Smooth muscle cell of the brain vasculature (primary cell): Measurements from ENCODE around the gene ZNF197.
"Not testable (repeated sequence)": the region's sequence is repeated elsewhere in the genome, so short reads cannot be mapped to it uniquely, and the experiment has no call there.

ENCODE experiments used
- DNase-seq: peaks from one replicate; pipeline ENCODE4 v3.0.0-alpha.2; 2012; ENCODE audit warnings: low read depth, low spot score

Gene ZNF197

DNA sequence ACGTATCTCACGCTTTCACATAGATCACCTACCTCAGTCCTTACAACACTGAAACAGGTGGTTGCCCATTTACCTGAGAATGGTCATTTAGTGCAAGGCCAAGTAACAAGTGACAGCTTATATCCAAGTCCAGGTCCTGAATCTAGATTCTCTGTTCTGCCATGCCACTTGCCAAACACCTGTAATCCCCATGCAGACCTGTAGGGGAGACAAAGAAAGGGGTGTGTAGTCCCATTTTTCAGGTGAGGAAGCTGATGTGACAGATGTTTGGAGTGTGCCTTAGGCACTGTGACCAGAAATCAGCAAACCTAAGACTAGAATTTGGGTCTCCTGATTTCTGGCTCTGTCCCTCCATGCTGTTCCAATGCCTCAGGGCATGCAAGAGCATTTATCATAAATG is 36.4 kb downstream of the ZNF197 start:
- no peak for DNase-seq

DNA sequence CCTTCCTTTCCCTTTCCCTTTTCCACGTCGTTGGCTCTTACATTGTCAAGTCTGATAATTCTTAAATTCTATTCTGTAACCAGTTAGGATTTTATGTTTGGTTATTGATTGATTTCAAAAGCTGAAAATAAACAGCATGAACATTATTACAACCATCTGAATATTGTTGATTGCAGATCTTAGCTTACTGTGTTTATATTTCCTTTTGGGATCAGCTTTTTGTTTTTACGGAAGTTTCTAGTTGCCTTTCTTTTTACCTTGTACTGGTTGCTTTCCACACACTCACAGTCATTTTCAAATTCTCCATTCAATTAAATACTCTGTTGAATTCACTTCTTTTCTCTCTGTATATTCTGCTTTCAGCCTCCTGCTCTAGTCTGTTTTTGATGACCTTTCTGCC is 40.3 kb downstream of the ZNF197 start:
- DNase-seq: no peak

DNA sequence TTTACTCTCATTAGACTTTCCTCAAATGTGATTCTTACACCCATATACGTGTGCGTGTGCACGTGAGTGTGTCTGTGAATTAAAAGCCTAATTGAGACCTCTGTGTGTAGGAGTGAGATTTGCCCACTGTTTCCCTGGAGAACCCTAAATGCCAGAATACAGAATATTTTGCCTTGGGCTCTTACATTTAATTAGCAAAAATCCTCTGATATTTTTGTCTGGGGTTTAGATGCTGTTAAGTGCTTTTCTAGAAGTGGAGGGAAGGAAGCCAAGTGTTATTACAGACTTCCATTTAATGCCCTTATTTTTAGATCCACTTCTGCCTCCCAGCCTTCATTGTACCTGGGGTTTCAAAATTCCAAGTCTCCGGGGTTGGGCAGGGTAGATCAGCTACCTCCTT is 41.5 kb downstream of the ZNF197 start:
- DNase-seq: no peak

DNA sequence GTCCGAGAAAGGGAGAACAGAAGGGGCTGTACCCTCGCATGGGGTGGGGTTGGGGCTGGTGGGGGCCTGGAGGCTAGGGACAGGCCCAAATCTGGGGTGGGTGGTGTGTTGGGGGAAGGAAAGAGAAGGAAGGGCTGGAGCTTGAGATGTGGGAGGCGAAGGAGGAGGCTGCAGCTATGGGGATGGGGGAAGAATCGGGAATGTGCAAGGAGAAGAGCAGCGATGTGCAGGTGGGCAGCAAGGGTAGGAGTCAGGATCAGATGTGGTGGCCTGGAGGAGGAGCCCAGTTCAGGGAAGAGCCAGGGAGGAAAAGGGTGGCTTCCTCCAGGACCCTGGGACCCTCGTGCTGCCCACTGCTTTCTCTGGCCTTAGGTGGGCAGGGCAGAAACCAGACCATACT is 44.9 kb downstream of the ZNF197 start:
- DNase-seq: no peak

DNA sequence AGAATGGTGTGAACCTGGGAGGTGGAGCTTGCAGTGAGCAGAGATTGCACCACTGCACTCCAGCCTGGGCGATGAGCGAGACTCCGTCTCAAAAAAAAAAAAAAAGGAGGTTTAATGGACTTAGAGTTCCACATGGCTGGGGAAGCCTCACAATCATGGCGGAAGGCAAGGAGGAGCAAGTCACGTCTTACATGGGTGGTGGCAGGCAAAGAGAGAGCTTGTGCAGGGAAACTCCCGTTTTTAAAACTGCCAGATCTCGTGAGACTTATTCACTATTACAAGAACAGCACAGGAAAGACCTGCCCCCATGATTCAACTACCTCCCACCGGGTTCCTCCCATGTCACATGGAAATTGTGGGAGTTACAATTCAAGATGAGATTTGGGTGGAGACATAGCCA is 48.6 kb downstream of the ZNF197 start:
- not testable (repeated sequence) for DNase-seq

DNA sequence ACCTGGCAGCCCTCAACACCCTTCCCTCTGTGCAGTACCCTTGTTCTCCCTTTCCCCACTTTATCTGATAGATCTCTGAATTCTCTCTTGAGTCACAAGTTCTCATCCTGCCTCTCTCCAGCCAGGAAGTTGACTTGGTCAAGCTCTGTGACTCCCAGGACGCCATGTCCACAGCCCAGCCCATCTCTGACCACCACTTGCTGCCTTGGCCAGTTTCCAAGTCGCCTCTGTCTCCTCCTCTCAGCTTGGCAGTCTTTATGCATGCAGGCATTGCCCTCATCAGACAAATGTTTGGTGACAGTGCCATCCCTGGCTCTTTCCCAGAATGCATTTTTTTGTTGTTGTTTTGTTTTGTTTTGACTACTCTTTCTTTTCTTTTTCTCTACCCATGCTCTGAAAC is 49.4 kb downstream of the ZNF197 start:
- DNase-seq: no peak

DNA sequence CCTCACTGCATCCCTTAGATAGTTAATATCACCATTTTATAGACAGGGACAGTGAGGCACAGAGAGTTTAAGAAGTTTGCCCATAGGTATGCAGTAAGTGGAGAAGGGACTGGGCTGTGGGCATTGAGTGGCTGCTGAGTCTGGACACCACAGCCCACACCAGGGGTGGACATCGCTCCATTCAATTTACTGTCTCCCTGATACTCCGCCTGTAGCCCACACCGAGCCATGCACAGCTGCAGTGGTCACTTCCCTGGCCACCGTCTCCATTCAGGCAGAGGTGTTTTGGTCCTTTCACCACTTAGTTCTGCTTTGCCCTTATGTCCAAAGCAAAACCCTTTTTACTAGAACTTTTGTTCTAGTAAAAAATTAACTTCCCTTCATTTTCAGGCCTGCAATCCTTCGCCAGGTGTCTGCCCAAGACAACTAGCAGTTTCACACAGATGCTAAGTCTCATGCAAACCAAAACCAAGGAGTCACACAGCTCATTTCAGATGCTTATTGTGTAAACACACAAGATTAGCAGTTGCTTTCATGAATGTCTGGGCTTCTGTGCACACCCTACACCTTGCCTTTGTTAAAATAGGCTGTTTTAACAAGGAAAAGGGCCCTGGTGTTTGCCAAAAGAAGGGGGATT is 53.8 kb downstream of the ZNF197 start:
- no peak for DNase-seq

DNA sequence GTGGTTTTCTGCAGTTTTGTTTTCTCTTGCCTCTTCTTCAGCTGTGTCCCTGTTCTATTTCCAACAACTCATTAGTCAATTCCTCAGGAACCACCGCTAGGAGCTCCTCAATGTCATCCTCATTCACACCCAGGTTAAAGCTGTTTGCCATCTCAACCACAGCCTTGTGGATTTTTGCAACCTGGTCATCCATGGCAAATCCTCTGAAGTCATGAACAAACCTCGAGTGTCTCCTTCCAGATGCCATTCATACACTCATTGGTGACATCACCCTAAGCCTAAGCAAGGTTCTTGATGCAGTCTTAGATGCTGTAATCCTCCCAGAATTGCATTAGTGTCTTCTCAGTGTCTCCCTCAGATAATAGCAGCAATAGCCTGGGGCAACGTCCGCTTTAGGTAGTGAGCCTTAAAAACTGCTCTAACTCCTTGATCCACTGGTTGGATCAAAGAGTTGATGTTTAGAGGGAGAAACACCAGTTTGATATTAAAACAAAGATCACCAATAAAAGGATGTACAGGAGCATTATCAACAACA is 56.2 kb downstream of the ZNF197 start:
- DNase-seq: no peak

DNA sequence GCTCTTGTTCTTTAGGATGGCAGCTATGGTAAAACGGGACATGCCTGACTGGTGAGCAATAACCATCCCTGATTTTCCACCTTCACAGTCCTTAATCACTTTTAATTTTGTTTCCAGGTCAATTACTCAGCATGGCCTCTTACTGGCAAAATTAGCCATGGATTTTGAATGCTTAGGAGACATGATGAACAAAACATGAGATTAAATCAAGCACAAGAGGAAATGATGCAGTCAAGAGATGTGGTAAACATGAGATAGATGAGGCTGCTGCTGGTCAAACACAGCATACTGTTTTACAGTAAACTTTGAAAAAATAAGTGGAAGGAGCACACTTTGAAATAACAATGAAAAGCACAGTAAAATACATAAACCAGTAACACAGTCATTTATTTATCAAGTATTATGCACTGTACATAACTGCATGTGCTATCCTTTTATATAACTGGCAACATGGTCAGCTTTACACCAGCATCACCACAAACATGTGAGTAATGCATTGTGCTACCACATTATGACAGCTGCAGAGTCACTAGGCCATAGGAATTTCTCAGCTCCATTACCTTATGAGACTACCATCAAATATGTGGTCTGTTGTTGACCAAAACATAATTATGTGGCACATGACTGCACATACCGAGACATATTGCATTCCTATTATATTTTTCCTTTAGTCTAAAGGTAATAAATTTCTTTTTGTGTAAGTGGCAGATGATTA is 57.5 kb downstream of the ZNF197 start:
- no peak for DNase-seq

DNA sequence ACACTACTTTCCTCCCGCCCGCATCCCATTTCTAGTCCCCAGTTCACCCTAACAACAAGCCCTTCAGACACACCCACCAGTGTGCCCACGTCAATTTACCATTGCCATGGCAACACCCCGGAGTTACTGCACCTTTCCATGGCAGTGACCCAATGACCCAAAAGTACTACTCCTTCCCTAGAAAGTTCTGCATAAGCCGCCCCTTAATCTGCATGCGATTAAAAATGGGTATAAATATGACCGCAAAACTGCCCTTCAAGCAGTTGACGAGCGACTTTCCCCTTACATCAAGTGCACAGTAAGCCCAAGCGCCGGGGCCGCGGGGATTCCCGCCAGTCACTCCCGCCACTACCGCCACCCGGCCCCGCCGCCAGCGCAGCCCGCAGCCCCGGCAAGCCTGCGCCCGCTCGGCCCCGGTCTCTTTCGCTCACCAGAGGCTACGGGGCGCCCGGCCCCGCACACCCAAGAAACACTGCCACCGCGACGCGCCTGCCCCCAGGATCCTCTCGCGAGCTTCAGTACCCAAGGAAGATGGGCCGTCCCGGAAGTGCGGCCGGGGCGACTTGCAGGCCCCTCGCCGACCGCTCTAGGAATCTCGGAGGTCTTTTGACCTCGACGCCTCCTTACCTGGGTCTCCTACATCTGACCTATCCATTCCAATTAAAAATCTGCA is 60.4 kb downstream of the ZNF197 start:
- peak; percentile 35 for DNase-seq

DNA sequence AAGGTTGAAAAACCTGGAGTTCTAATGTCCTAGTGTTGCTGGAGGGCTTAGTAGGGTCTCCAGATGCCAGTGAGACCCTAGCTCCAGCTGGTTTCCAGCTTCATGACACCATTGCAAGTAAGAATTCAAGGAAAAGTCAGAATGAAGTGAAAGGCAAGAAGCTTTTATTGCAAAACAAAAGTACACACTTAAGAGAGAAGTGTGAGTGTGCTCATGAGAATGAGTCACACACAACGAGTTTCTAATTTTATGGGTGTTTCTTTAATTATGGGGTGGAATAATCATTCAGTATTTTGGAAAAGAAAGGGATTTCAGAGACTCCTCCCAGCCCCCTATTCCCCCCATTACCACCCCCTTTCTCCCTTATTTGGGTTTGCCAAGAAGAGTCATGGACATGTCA is 63.1 kb downstream of the ZNF197 start:
- DNase-seq: no peak
